ENCODE measurements around the gene NUAK1.

Gene NUAK1

GRCh38 chr12:106179086-106179485 is 40.3 kb upstream of the NUAK1 start:
- TF ChIP-seq, protein P1, sequence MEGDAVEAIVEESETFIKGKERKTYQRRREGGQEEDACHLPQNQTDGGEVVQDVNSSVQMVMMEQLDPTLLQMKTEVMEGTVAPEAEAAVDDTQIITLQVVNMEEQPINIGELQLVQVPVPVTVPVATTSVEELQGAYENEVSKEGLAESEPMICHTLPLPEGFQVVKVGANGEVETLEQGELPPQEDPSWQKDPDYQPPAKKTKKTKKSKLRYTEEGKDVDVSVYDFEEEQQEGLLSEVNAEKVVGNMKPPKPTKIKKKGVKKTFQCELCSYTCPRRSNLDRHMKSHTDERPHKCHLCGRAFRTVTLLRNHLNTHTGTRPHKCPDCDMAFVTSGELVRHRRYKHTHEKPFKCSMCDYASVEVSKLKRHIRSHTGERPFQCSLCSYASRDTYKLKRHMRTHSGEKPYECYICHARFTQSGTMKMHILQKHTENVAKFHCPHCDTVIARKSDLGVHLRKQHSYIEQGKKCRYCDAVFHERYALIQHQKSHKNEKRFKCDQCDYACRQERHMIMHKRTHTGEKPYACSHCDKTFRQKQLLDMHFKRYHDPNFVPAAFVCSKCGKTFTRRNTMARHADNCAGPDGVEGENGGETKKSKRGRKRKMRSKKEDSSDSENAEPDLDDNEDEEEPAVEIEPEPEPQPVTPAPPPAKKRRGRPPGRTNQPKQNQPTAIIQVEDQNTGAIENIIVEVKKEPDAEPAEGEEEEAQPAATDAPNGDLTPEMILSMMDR (conservative IDR thresholded peaks at IDR 0.05; ENCODE audit: control insufficient read depth, insufficient read depth, low read depth, low read length), result no peak
- H3K4me3 ChIP-seq (ENCODE audit: control insufficient read depth, low read depth, low read length), result no peak overlapping the region
- peak; percentile 50 for DNase-seq (ENCODE audit: low read depth)

DNA sequence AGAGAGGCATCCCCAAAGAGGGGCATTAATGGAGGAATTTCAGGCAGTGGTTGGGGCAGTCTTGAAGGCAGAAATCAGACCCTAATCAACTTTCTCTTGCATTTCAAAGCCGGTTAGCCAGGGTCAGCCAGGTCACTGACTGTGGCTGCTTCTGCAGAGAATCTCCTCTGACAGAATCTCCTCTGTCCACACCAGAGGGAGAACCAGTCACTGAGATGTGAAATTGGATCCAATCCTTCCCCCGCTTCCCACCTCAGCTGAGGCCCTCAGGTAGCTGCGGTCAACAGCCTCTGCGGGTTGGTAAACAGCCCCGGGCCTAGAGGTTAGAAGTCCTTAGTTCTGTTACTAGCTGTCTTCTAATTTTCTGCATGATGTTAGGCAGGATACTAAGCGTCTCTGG is 39.8 kb upstream of the NUAK1 start:
- TF ChIP-seq, protein P1 (conservative IDR thresholded peaks at IDR 0.05; ENCODE audit: control insufficient read depth, insufficient read depth, low read depth, low read length), result no peak
- no peak overlapping the region for H3K4me3 ChIP-seq (ENCODE audit: control insufficient read depth, low read depth, low read length)
- no peak for DNase-seq (ENCODE audit: low read depth)

GRCh38 chr12:106176560-106176959 is 37.8 kb upstream of the NUAK1 start:
- no peak overlapping the region for H3K4me3 ChIP-seq (ENCODE audit: control insufficient read depth, low read depth, low read length)
- no peak for DNase-seq (ENCODE audit: low read depth)
- TF ChIP-seq, protein P1 (conservative IDR thresholded peaks at IDR 0.05; ENCODE audit: control insufficient read depth, insufficient read depth, low read depth, low read length), result no peak

DNA sequence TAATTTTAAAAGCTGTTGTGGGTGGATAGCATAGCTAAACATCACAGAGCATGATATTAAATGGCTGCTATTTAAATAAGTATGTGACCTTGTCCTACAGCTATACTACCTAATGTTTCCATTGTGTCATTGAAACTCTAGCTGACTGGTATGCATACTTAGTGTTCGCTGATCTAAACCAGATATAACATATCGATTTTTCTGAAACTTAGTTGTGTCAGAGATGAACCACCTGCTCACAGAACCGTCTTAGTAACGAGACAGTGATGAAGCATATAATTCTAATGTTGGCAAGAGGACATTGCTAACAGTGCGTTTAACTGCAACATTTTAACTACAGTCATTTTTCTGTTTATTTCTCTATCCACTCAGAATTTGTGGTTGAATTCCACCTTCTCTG is 36.1 kb upstream of the NUAK1 start:
- TF ChIP-seq, protein P1 (conservative IDR thresholded peaks at IDR 0.05; ENCODE audit: control insufficient read depth, insufficient read depth, low read depth, low read length), result no peak
- DNase-seq (ENCODE audit: low read depth), result no peak
- H3K4me3 ChIP-seq (ENCODE audit: control insufficient read depth, low read depth, low read length), result no peak overlapping the region

- DNase-seq (ENCODE audit: low read depth), result no peak
- no peak overlapping the region for H3K4me3 ChIP-seq (ENCODE audit: control insufficient read depth, low read depth, low read length)
- TF ChIP-seq, protein P1 (conservative IDR thresholded peaks at IDR 0.05; ENCODE audit: control insufficient read depth, insufficient read depth, low read depth, low read length), result no peak
Measured at GRCh38 chr12:106173442-106173841, 34.7 kb upstream of the NUAK1 start.

DNA sequence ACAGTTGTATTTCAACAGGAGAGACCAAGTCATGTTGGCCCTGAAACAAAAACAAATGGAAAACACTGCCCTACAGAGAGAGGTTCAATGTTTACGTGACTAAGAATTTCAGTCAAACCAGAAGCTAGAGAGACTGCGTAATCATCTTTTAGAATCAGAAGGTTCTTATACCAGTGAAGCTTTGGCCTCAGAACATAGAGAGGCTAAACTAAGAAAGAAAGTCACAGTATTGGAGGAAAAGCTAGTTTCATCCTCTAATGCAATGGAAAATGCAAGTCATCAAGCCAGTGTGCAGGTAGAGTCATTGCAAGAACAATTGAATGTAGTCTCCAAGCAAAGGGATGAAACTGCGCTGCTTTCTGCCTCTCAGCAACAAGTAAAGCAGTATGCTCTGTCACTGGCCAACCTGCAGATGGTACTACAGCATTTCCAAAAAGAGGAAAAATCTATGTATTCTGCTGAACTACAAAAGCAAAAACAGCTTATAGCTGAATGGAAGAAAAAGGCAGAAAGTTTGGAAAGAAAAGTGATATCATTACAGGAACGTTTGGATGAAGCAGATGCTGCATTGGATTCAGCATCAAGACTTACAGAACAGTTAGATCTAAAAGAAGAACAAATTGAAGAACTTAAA is 32.5 kb upstream of the NUAK1 start:
- DNase-seq (ENCODE audit: low read depth), result no peak
- TF ChIP-seq, protein P1 (conservative IDR thresholded peaks at IDR 0.05; ENCODE audit: control insufficient read depth, insufficient read depth, low read depth, low read length), result no peak
- no peak overlapping the region for H3K4me3 ChIP-seq (ENCODE audit: control insufficient read depth, low read depth, low read length)

- H3K4me3 ChIP-seq (ENCODE audit: control insufficient read depth, low read depth, low read length), result no peak overlapping the region
- TF ChIP-seq, protein P1 (conservative IDR thresholded peaks at IDR 0.05; ENCODE audit: control insufficient read depth, insufficient read depth, low read depth, low read length), result no peak
- DNase-seq (ENCODE audit: low read depth), result peak; percentile 76
Measured at GRCh38 chr12:106170285-106170684, 31.5 kb upstream of the NUAK1 start.

All from fibroblast of mammary gland (primary cell).